Activated CD8-positive, alpha-beta memory T cell treated with anti-CD3 and anti-CD28 coated beads, Interleukin-2, amount 50 U/mL, for 24 hours (primary cell): Measurements from ENCODE around the gene RETN.

Source experiments
- DNase-seq: peaks from one replicate; pipeline ENCODE4 v3.0.0-alpha.2; 2020; ENCODE audit errors: extremely low read depth

The RETN gene

GRCh38 chr19:7657131-7657751 is 11.6 kb upstream of the RETN start:
- DNase-seq: no peak

GRCh38 chr19:7658219-7658686 is 10.6 kb upstream of the RETN start:
- no peak for DNase-seq

- no peak for DNase-seq
Observed at GRCh38 chr19:7661744-7662538, 6.9 kb upstream of the RETN start.

GRCh38 chr19:7662657-7663056 is 6.2 kb upstream of the RETN start:
- DNase-seq: no peak

GRCh38 chr19:7663706-7664105 is 5.1 kb upstream of the RETN start:
- no peak for DNase-seq

GRCh38 chr19:7665076-7665475 is 3.8 kb upstream of the RETN start:
- DNase-seq: no peak

GRCh38 chr19:7669641-7670040 is 792 bp downstream of the RETN start:
- no peak for DNase-seq

- DNase-seq: no peak
Observed at GRCh38 chr19:7670150-7670783, 1.4 kb downstream of the RETN start.

GRCh38 chr19:7670790-7671189 is 1.9 kb downstream of the RETN start:
- no peak for DNase-seq

GRCh38 chr19:7672522-7672921 is 3.7 kb downstream of the RETN start:
- no peak for DNase-seq

- DNase-seq: no peak
Observed at GRCh38 chr19:7674010-7675005, 5.5 kb downstream of the RETN start.

GRCh38 chr19:7676376-7676775 is 7.5 kb downstream of the RETN start:
- no peak for DNase-seq

GRCh38 chr19:7676854-7677253 is 8.0 kb downstream of the RETN start, which contains the start of gene MCEMP1:
MCEMP1 (plus strand) TSS chr19:7677090; CDS start chr19:7677121, 31 bp downstream.
- DNase-seq: no peak

- DNase-seq: no peak
Observed at GRCh38 chr19:7677669-7678311, 8.9 kb downstream of the RETN start.

GRCh38 chr19:7678971-7679751 is 10.3 kb downstream of the RETN start:
- DNase-seq: no peak

- no peak for DNase-seq
Observed at GRCh38 chr19:7679771-7680605, 11.1 kb downstream of the RETN start.

- DNase-seq: peak; percentile 39
Observed at GRCh38 chr19:7680606-7681339, 11.9 kb downstream of the RETN start, which contains the start of gene TRAPPC5. TRAPPC5 (plus strand) TSS chr19:7680833; CDS start chr19:7682254, 1,421 bp downstream.
